Lung (tissue), 12 donors: ENCODE data around the gene IL18BP. TPM values are rescaled to one million over a fixed set of nuclear protein-coding genes. Genes with fewer than 3 reads are reported as not detected.

Experiments used
- ATAC-seq: fragments of 200-7000 bp; cut with Tn5 transposase; one replicate; pipeline ENCODE4 v1.9.1; 2020; ENCODE audit warnings: moderate number of reproducible peaks; ENCODE audit not compliant: insufficient read depth, low FRiP score
- DNase-seq, 3 donors: peaks; one replicate each; pipeline ENCODE4 v3.0.0-alpha.2; 2013 to 2017
- H3K27ac ChIP-seq, 2 donors: one replicate each; pipeline ENCODE4 v1.5.1; 2013; ENCODE audit warnings: mild to moderate bottlenecking in 2 of 2, moderate library complexity in 2 of 2, control low read depth in 1 of 2, inconsistent platforms in 1 of 2, low read depth in 1 of 2, low read length in 1 of 2
- H3K27me3 ChIP-seq, 3 donors: one replicate each; pipeline ENCODE4 v1.5.1; 2013; ENCODE audit warnings: low read length in 2 of 3; ENCODE audit not compliant: control insufficient read depth in 3 of 3, insufficient read depth in 3 of 3
- H3K36me3 ChIP-seq, 4 donors: one replicate each; pipeline ENCODE4 v1.5.1; 2013; ENCODE audit warnings: low read length in 4 of 4, mild to moderate bottlenecking in 1 of 4, moderate library complexity in 1 of 4; ENCODE audit not compliant: control insufficient read depth in 4 of 4, insufficient read depth in 4 of 4
- H3K4me1 ChIP-seq, 5 donors: one replicate each; pipeline ENCODE4 v1.5.1; 2013; ENCODE audit warnings: low read length in 5 of 5, mild to moderate bottlenecking in 2 of 5, moderate library complexity in 1 of 5; ENCODE audit not compliant: control insufficient read depth in 5 of 5, insufficient read depth in 5 of 5
- H3K4me3 ChIP-seq: one replicate; pipeline ENCODE4 v1.5.1; 2013; ENCODE audit warnings: mild to moderate bottlenecking, control low read depth, moderate library complexity
- H3K9ac ChIP-seq, 2 donors: one replicate each; pipeline ENCODE4 v1.5.1; 2013; ENCODE audit warnings: low read length in 2 of 2, control low read depth in 1 of 2; ENCODE audit not compliant: insufficient read depth in 1 of 2
- H3K9me3 ChIP-seq, 4 donors: one replicate each; pipeline ENCODE4 v1.5.1; 2013; ENCODE audit warnings: low read length in 3 of 4, mild to moderate bottlenecking in 1 of 4, moderate library complexity in 1 of 4; ENCODE audit not compliant: control insufficient read depth in 4 of 4, insufficient read depth in 3 of 4
- CTCF ChIP-seq: IDR thresholded peaks from 2 replicates; pipeline ENCODE4 v1.5.1; 2012; ENCODE audit warnings: mild to moderate bottlenecking; ENCODE audit errors: control extremely low read depth, extremely low read depth
- WGBS, 2 donors: extraction: QIAGEN DNeasy Blood & Tissue Kit; methylation state at CpG; one replicate each; pipeline ENCODE4 v1.1.7; 2013; 5-methylcytosine and 5-hydroxymethylcytosine counted together
- polyA plus RNA-seq, 2 donors: library from polyadenylated mRNA; stranded (reverse); fragments of 200-250 nt; gene quantifications; one replicate each; pipeline ENCODE4 v1.2.1, GENCODE V29; 2013
- total RNA-seq, 2 donors: library from RNA; depleted of rRNA in 1 of 2; stranded (reverse); fragments of >200 nt in 1 of 2; gene quantifications; one replicate each; pipeline ENCODE4 v1.2.1, GENCODE V29; 2014 to 2021
- donor health status: control.
- donor health status: control.
- donor health status: Bipolar disorder and iron deficiency.
- donor health status: healthy.
- donor health status: DM: yes; HTN: yes; CAD: no.

IL18BP gene
- total and polyA plus RNA-seq, 4 donors = 8.6 to 38.6 (median 20.1) TPM

GRCh38 chr11:71964641-71965040 is 34.1 kb upstream of the IL18BP start:
- no peak overlapping the region for H3K27ac ChIP-seq
- no peak overlapping the region for H3K9ac ChIP-seq
- no peaks in the 10 kb centered on the region for H3K27me3 ChIP-seq
- no peak for ATAC-seq
- peaks cover 6 to 23% (median 18%) of the 10 kb centered on the region in 4 donors for H3K36me3 ChIP-seq
- H3K4me3 ChIP-seq = no peak overlapping the region
- TF ChIP-seq CTCF = no peak
- H3K9me3 ChIP-seq = peaks cover 0 to 2% (median 0%) of the 10 kb centered on the region in 4 donors
- DNase-seq = no peak
- WGBS, 2 donors = 96% methylated on average over 4 of the region's 4 CpGs
- no peaks in the 10 kb centered on the region for H3K4me1 ChIP-seq

DNA sequence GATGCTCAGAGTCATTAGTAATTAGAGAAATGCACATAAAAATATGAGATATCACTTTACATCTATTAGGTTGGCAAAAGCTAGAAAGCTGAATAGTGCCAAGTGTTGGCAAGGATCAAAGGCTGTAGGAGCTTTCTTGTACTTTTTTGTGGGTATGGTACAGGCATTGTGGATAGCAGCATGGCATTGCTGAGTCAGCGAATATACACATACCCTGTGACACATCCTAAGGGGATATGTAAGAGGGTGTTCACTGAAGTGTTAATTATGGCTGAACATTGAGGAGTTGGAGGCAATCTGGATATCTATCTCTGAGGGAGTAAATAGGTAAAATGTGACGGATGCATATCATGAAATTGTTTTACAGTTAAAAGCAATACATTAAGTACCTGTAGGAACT is 27.0 kb upstream of the IL18BP start:
- ATAC-seq (no peak), DNase-seq (no peak)
- peaks cover 0 to 6% (median 6%) of the 10 kb centered on the region in 4 donors for H3K36me3 ChIP-seq
- H3K4me1 ChIP-seq = no peaks in the 10 kb centered on the region
- no peak overlapping the region for H3K27ac ChIP-seq
- no peak overlapping the region for H3K4me3 ChIP-seq
- H3K27me3 ChIP-seq = no peaks in the 10 kb centered on the region
- no peak for TF ChIP-seq CTCF
- no peak overlapping the region for H3K9ac ChIP-seq
- H3K9me3 ChIP-seq = no peaks in the 10 kb centered on the region
- WGBS, 2 donors = 97 to 98% methylated on average over 2 of the region's 2 CpGs

DNA sequence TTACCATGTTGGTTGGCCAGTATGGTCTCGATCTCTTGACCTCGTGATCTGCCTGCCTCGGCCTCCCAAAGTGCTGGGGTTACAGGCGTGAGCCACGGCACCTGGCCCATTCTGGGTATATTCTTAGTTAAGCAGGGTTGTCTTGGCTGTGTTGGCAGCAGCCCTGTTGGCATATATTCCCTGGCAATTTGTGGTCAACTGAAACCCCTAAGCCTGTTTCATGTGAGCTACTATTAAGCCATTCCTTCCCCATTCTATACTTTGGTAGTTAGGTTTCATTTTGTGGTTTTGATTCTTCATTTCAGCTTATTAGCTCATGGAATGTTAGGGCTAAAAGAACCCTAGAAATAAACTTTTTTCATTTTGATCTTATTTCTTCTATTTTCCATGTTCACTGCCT is 22.2 kb upstream of the IL18BP start:
- no peaks in the 10 kb centered on the region for H3K27me3 ChIP-seq
- TF ChIP-seq CTCF = no peak
- peaks cover 0 to 3% (median 2%) of the 10 kb centered on the region in 4 donors for H3K36me3 ChIP-seq
- H3K4me3 ChIP-seq = no peak overlapping the region
- H3K9ac ChIP-seq = no peak overlapping the region
- no peaks in the 10 kb centered on the region for H3K9me3 ChIP-seq
- peaks cover 0 to 6% (median 0%) of the 10 kb centered on the region in 5 donors for H3K4me1 ChIP-seq
- no peak overlapping the region for H3K27ac ChIP-seq
- DNase-seq = no peak
- no peak for ATAC-seq
- WGBS, 2 donors = 78 to 93% methylated on average over 5 of the region's 5 CpGs

DNA sequence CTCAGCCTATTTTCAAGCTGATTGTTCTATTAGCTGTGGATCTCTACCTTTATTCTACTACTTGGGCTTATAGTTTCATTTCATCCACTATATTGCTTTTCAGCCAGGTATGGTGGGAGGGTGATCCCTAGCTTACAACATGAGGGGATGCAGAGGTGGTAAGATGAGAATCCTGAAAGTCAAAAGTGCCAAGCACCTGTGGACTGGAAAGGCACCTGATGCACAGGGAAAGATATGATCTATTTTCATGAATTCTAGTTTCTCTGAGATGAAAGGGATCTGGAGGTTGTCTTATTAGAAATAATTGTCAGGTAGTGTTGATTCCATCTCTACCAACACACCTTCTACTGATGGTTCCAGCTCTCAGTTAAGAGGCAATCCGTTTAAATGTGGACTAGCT is 21.6 kb upstream of the IL18BP start:
- WGBS, 2 donors = 74 to 77% methylated on average over 1 of the region's 1 CpG
- DNase-seq = no peak
- no peak overlapping the region for H3K4me3 ChIP-seq

More for the DNA sequence above, 21.6 kb upstream of the IL18BP start:
- Histone ChIP-seq H3K27ac (no peak overlapping the region), H3K36me3 (peaks cover 0 to 3% (median 1%) of the 10 kb centered on the region in 4 donors), H3K4me1 (peaks cover 0 to 6% (median 0%) of the 10 kb centered on the region in 5 donors), H3K9ac (no peak overlapping the region), H3K9me3 (no peaks in the 10 kb centered on the region), H3K27me3 (no peaks in the 10 kb centered on the region)
- TF ChIP-seq CTCF = no peak
- ATAC-seq = no peak
